H1 (cell line): Measurements from ENCODE around the gene TRIM24.

Source experiments
- JUND ChIP-seq: IDR thresholded peaks from 2 replicates; pipeline ENCODE4 v1.6.1; 2011; ENCODE audit warnings: mild to moderate bottlenecking, improper control_type of control experiment, low read length
- PHF8 ChIP-seq: fragments of 200-600 bp; sonication (generic); conservative IDR thresholded peaks from 2 replicates; pipeline ENCODE4 v1.7.1; 2012; ENCODE audit warnings: low read depth, mild to moderate bottlenecking, inconsistent platforms, low read length, moderate library complexity
- POLR2A ChIP-seq, 2 experiments: IDR thresholded peaks; 1 replicate in 1 of 2; 2 replicates in 1 of 2; pipeline ENCODE4 v1.6.1; 2011; ENCODE audit warnings: low read depth in 2 of 2, low read length in 2 of 2, mild to moderate bottlenecking in 2 of 2; ENCODE audit errors: control extremely low read depth in 1 of 2
- SP1 ChIP-seq: IDR thresholded peaks from 2 replicates; pipeline ENCODE4 v1.6.1; 2011; ENCODE audit warnings: low read depth, low read length
- TF ChIP-seq, protein P1 (sequence below), 3 experiments: IDR thresholded peaks; 1 replicate in 2 of 3; 2 replicates in 1 of 3; pipeline versions ENCODE4 v1.5.1 to v1.6.1; 2011; ENCODE audit warnings: low read length in 3 of 3, mild to moderate bottlenecking in 3 of 3, inconsistent platforms in 2 of 3, low read depth in 1 of 3, moderate library complexity in 1 of 3; ENCODE audit not compliant: insufficient read depth in 1 of 3; ENCODE audit errors: control extremely low read depth in 1 of 3

DNA sequence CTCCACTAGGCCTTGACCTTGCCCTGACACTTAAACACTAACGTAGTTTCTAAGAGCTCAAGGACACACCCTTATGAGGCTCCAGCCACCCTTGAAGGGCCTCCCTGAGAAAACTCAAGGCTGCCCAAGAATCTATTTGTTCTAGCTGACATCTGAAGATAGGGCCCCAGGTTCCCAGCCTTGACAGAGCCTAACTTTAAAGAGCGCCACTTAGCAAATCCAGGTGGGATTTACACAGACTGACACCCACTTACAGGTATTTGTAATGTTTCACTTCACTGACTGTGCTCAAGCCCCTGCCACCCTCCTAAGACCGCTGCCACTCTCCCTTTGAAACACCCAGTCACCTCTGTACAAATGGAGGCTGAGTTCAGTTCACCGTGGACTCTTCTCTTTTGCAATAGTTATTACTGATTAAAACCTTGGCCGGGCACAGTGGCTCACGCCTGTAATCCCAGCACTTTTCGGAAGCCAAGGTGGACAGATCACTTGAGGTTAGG, 150.7 kb downstream of the TRIM24 start:
- TF ChIP-seq PHF8 (no peak), SP1 (no peak), POLR2A (IDR thresholded peaks at IDR 0.05; ENCODE audit: control extremely low read depth in 1 of 2, low read depth in 2 of 2, low read length in 2 of 2) (no peak), JUND (no peak)
- TF ChIP-seq, protein P1, sequence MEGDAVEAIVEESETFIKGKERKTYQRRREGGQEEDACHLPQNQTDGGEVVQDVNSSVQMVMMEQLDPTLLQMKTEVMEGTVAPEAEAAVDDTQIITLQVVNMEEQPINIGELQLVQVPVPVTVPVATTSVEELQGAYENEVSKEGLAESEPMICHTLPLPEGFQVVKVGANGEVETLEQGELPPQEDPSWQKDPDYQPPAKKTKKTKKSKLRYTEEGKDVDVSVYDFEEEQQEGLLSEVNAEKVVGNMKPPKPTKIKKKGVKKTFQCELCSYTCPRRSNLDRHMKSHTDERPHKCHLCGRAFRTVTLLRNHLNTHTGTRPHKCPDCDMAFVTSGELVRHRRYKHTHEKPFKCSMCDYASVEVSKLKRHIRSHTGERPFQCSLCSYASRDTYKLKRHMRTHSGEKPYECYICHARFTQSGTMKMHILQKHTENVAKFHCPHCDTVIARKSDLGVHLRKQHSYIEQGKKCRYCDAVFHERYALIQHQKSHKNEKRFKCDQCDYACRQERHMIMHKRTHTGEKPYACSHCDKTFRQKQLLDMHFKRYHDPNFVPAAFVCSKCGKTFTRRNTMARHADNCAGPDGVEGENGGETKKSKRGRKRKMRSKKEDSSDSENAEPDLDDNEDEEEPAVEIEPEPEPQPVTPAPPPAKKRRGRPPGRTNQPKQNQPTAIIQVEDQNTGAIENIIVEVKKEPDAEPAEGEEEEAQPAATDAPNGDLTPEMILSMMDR (IDR thresholded peaks at IDR 0.05; ENCODE audit: control extremely low read depth in 1 of 3, insufficient read depth in 1 of 3, low read depth in 1 of 3, low read length in 3 of 3), result no peak
